SK-N-SH (cell line): ENCODE results near the gene WNT6.

Experiments used
- CHD2 ChIP-seq: fragments of 150-350 bp; IDR thresholded peaks from 2 replicates; pipeline ENCODE4 v1.6.1; 2018; ENCODE audit warnings: low read length; ENCODE audit not compliant: partially characterized antibody
- CTCF ChIP-seq: fragments of 200-600 bp; sonication (generic); IDR thresholded peaks from 2 replicates; pipeline ENCODE4 v1.6.1; 2017; ENCODE audit warnings: antibody characterized with exemption, mild to moderate bottlenecking, moderate library complexity
- ELF1 ChIP-seq: IDR thresholded peaks from 2 replicates; pipeline ENCODE4 v1.4.0; 2012
- EP300 ChIP-seq, 2 experiments: IDR thresholded peaks; 2 replicates each; pipeline versions ENCODE4 v1.4.0 to v1.6.1; 2012; ENCODE audit warnings: borderline replicate concordance in 1 of 2, low read depth in 1 of 2, low read length in 1 of 2
- FOXM1 ChIP-seq: IDR thresholded peaks from 2 replicates; pipeline ENCODE4 v1.4.0; 2012; ENCODE audit warnings: low read depth, mild to moderate bottlenecking
- MAX ChIP-seq: IDR thresholded peaks from 2 replicates; pipeline ENCODE4 v1.4.0; 2012; ENCODE audit warnings: low read depth
- MXI1 ChIP-seq: IDR thresholded peaks from 2 replicates; pipeline ENCODE4 v1.6.1; 2012; ENCODE audit warnings: mild to moderate bottlenecking, low read depth, low read length, improper control_type of control experiment
- POLR2AphosphoS5 ChIP-seq: IDR thresholded peaks from 2 replicates; pipeline ENCODE4 v1.6.1; 2012; ENCODE audit warnings: low read depth, low read length
- RAD21 ChIP-seq: IDR thresholded peaks from 2 replicates; pipeline ENCODE4 v1.6.1; 2012; ENCODE audit warnings: mild to moderate bottlenecking, low read length
- RCOR1 ChIP-seq: fragments of 150-350 bp; IDR thresholded peaks from 2 replicates; pipeline ENCODE4 v1.6.1; 2017; ENCODE audit warnings: antibody characterized with exemption, low read length
- RFX5 ChIP-seq: IDR thresholded peaks from 2 replicates; pipeline ENCODE4 v1.6.1; 2012; ENCODE audit warnings: mild to moderate bottlenecking, improper control_type of control experiment, low read length
- TAF1 ChIP-seq: IDR thresholded peaks from 2 replicates; pipeline ENCODE4 v1.6.1; 2012; ENCODE audit warnings: low read depth, mild to moderate bottlenecking, low read length, moderate library complexity, borderline replicate concordance
- YY1 ChIP-seq: IDR thresholded peaks from 2 replicates; pipeline ENCODE4 v1.4.0; 2012; ENCODE audit warnings: low read depth, mild to moderate bottlenecking
- TF ChIP-seq, protein P1 (sequence below): IDR thresholded peaks from 2 replicates; pipeline ENCODE4 v1.6.1; 2012; ENCODE audit warnings: mild to moderate bottlenecking, low read depth, low read length, moderate library complexity

- TF ChIP-seq CTCF (no peak), RAD21 (no peak), MXI1 (no peak), MAX (no peak), RFX5 (no peak), EP300 (IDR thresholded peaks at IDR 0.05; ENCODE audit: borderline replicate concordance in 1 of 2, low read depth in 1 of 2, low read length in 1 of 2) (no peak), ELF1 (no peak), FOXM1 (no peak), POLR2AphosphoS5 (no peak), TAF1 (no peak), YY1 (no peak), CHD2 (no peak), RCOR1 (no peak)
- TF ChIP-seq, protein P1, sequence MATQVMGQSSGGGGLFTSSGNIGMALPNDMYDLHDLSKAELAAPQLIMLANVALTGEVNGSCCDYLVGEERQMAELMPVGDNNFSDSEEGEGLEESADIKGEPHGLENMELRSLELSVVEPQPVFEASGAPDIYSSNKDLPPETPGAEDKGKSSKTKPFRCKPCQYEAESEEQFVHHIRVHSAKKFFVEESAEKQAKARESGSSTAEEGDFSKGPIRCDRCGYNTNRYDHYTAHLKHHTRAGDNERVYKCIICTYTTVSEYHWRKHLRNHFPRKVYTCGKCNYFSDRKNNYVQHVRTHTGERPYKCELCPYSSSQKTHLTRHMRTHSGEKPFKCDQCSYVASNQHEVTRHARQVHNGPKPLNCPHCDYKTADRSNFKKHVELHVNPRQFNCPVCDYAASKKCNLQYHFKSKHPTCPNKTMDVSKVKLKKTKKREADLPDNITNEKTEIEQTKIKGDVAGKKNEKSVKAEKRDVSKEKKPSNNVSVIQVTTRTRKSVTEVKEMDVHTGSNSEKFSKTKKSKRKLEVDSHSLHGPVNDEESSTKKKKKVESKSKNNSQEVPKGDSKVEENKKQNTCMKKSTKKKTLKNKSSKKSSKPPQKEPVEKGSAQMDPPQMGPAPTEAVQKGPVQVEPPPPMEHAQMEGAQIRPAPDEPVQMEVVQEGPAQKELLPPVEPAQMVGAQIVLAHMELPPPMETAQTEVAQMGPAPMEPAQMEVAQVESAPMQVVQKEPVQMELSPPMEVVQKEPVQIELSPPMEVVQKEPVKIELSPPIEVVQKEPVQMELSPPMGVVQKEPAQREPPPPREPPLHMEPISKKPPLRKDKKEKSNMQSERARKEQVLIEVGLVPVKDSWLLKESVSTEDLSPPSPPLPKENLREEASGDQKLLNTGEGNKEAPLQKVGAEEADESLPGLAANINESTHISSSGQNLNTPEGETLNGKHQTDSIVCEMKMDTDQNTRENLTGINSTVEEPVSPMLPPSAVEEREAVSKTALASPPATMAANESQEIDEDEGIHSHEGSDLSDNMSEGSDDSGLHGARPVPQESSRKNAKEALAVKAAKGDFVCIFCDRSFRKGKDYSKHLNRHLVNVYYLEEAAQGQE, result no peak
These were observed 9.9 kb upstream of the WNT6 start for GRCh38 chr2:218849721-218850120.
